Activated CD4-positive, alpha-beta T cell treated with anti-CD3 and anti-CD28 coated beads, Interleukin-2, amount 50 U/mL, for 4 hours (primary cell): ENCODE results near the gene POLR2J.
"Not testable (repeated sequence)": the region's sequence is repeated elsewhere in the genome, so short reads cannot be mapped to it uniquely, and the experiment has no call there.

ENCODE experiments used
- DNase-seq, 2 experiments: peaks; one replicate each; pipeline ENCODE4 v3.0.0-alpha.2; 2020

Gene POLR2J

GRCh38 chr7:102494473-102495149 is 15.9 kb upstream of the POLR2J start:
- not testable (repeated sequence) for DNase-seq

- not testable (repeated sequence) for DNase-seq
Measured at GRCh38 chr7:102494026-102494425, 15.3 kb upstream of the POLR2J start.

- not testable (repeated sequence) for DNase-seq
Measured at GRCh38 chr7:102493220-102493935, 14.7 kb upstream of the POLR2J start.

GRCh38 chr7:102490529-102491075 is 11.9 kb upstream of the POLR2J start:
- DNase-seq, result peak; percentile 44 to 63

GRCh38 chr7:102484317-102484716 is 5.6 kb upstream of the POLR2J start:
- DNase-seq, result not testable (repeated sequence)

GRCh38 chr7:102481962-102482361 is 3.2 kb upstream of the POLR2J start:
- DNase-seq, result not testable (repeated sequence)

GRCh38 chr7:102479982-102480637 is 1.4 kb upstream of the POLR2J start:
- not testable (repeated sequence) for DNase-seq

GRCh38 chr7:102479209-102479584 is 475 bp upstream of the POLR2J start:
- not testable (repeated sequence) for DNase-seq

- DNase-seq, result not testable (repeated sequence)
Measured at GRCh38 chr7:102474736-102475435, 3.8 kb downstream of the POLR2J start.

- DNase-seq, result not testable (repeated sequence)
Measured at GRCh38 chr7:102474116-102474515, 4.6 kb downstream of the POLR2J start.

- no peak for DNase-seq
Measured at GRCh38 chr7:102473271-102473991, 5.3 kb downstream of the POLR2J start.

GRCh38 chr7:102472126-102473041 is 6.3 kb downstream of the POLR2J start:
- DNase-seq, result no peak

- no peak for DNase-seq
Measured at GRCh38 chr7:102471791-102472125, 7.0 kb downstream of the POLR2J start.

GRCh38 chr7:102469972-102470825 is 8.5 kb downstream of the POLR2J start:
- DNase-seq, result no peak

GRCh38 chr7:102469351-102469971 is 9.3 kb downstream of the POLR2J start:
- DNase-seq, result no peak

GRCh38 chr7:102468478-102469350 is 10.0 kb downstream of the POLR2J start:
- no peak for DNase-seq

- DNase-seq, result no peak
Measured at GRCh38 chr7:102467581-102468477, 10.9 kb downstream of the POLR2J start.

- no peak for DNase-seq
Measured at GRCh38 chr7:102466097-102466496, 12.6 kb downstream of the POLR2J start.
